B cell (primary cell): ENCODE data around the gene PSG11. TPM values are rescaled to one million over a fixed set of nuclear protein-coding genes. Genes with fewer than 3 reads are reported as not detected.
"Not testable (repeated sequence)": the region's sequence is repeated elsewhere in the genome, so short reads cannot be mapped to it uniquely, and the experiment has no call there.

Experiments used
- ATAC-seq: fragments of 200-7000 bp; cut with Tn5 transposase; one replicate; pipeline ENCODE4 v1.10.0; 2021; ENCODE audit warnings: low read depth, mild to moderate bottlenecking, moderate number of reproducible peaks, moderate library complexity
- CTCF ChIA-PET: fragments of 350-600 bp; sonication (Branson Sonifier 250); formaldehyde crosslinking; loops from one replicate; lab custom pipeline; 2021; ENCODE audit warnings: antibody characterized with exemption, inconsistent platforms; lab: Charles Lee
- POLR2A ChIA-PET: fragments of 350-600 bp; sonication (Branson Sonifier 250); formaldehyde crosslinking; loops from one replicate; lab custom pipeline; 2021; ENCODE audit warnings: antibody characterized with exemption; lab: Charles Lee
- DNase-seq: peaks from one replicate; pipeline ENCODE4 v3.0.0; 2013
- H2AFZ ChIP-seq: 2 replicates; pipeline ENCODE4 v1.6.1; 2012; ENCODE audit warnings: mild to moderate bottlenecking, low read depth, low read length; ENCODE audit not compliant: insufficient read depth, poor library complexity, severe bottlenecking
- H3K27ac ChIP-seq, 2 donors: 1 replicate in 1 of 2; 2 replicates in 1 of 2; pipeline ENCODE4 v1.5.1; 2012 to 2013; ENCODE audit warnings: low read length in 2 of 2, mild to moderate bottlenecking in 2 of 2, moderate library complexity in 1 of 2
- H3K27me3 ChIP-seq, 4 experiments: fragments of 200-600 bp in 1 of 4; sonication (generic) in 1 of 4; replicated peaks in 1 of 4; 1 replicate in 2 of 4; 2 replicates in 2 of 4; pipeline versions ENCODE4 v1.6.1 to v1.7.0; 2013 to 2016; ENCODE audit warnings: low read length in 3 of 4, mild to moderate bottlenecking in 2 of 4, mixed read lengths in 1 of 4, moderate library complexity in 1 of 4; ENCODE audit not compliant: insufficient read depth in 4 of 4, control insufficient read depth in 3 of 4; ENCODE audit errors: control extremely low read depth in 1 of 4
- H3K36me3 ChIP-seq, 2 experiments: replicated peaks in 1 of 2; 1 replicate in 1 of 2; 2 replicates in 1 of 2; pipeline versions ENCODE4 v1.6.1 to v1.7.1; 2013; ENCODE audit warnings: low read length in 1 of 2; ENCODE audit not compliant: insufficient read depth in 2 of 2, control insufficient read depth in 1 of 2; ENCODE audit errors: control extremely low read depth in 1 of 2, extremely low read depth in 1 of 2
- H3K4me1 ChIP-seq, 2 donors: fragments of 200-600 bp in 1 of 2; sonication (generic) in 1 of 2; 1 replicate in 1 of 2; 2 replicates in 1 of 2; pipeline versions ENCODE4 v1.5.1 to v1.6.1; 2013 to 2017; ENCODE audit warnings: low read length in 2 of 2; ENCODE audit not compliant: control insufficient read depth in 2 of 2, insufficient read depth in 2 of 2
- H3K4me2 ChIP-seq: replicated peaks from 2 replicates; pipeline ENCODE3; 2012; ENCODE audit warnings: mild to moderate bottlenecking, low read depth, low read length; ENCODE audit not compliant: poor library complexity, severe bottlenecking
- H3K4me3 ChIP-seq, 5 experiments: fragments of 200-600 bp in 1 of 5; sonication (generic) in 1 of 5; 1 replicate in 3 of 5; 2 replicates in 2 of 5; pipeline versions ENCODE4 v1.5.1 to v1.7.0; 2011 to 2016; ENCODE audit warnings: low read length in 4 of 5, mild to moderate bottlenecking in 4 of 5, low read depth in 2 of 5, control low read depth in 1 of 5, moderate library complexity in 1 of 5; ENCODE audit not compliant: insufficient read depth in 1 of 5; ENCODE audit errors: control extremely low read depth in 1 of 5, extremely low read depth in 1 of 5
- H3K79me2 ChIP-seq: fragments of 200-600 bp; sonication (generic); one replicate; pipeline ENCODE4 v1.6.0; 2016; ENCODE audit warnings: low read length; ENCODE audit not compliant: control insufficient read depth, insufficient read depth
- H3K9ac ChIP-seq: fragments of 200-600 bp; sonication (generic); 2 replicates; pipeline ENCODE4 v1.6.1; 2017; ENCODE audit warnings: mild to moderate bottlenecking, low read length, moderate library complexity
- H3K9me3 ChIP-seq, 3 donors: one replicate each; pipeline versions ENCODE4 v1.6.1 to v1.7.1; 2013; ENCODE audit warnings: low read length in 2 of 3; ENCODE audit not compliant: control insufficient read depth in 2 of 3, insufficient read depth in 1 of 3; ENCODE audit errors: control extremely low read depth in 1 of 3
- H4K20me1 ChIP-seq: 2 replicates; pipeline ENCODE4 v1.6.0; 2012; ENCODE audit warnings: mild to moderate bottlenecking, low read length; ENCODE audit not compliant: insufficient read depth, control insufficient read depth, poor library complexity, severe bottlenecking
- H3K27ac Mint-ChIP-seq: one replicate; pipeline ENCODE4 v1.8.0; 2021; ENCODE audit warnings: mixed read lengths
- H3K27me3 Mint-ChIP-seq: one replicate; pipeline ENCODE4 v1.8.0; 2021; ENCODE audit warnings: mixed read lengths
- H3K4me1 Mint-ChIP-seq: one replicate; pipeline ENCODE4 v1.8.0; 2021; ENCODE audit warnings: mixed read lengths
- H3K4me3 Mint-ChIP-seq: one replicate; pipeline ENCODE4 v1.8.0; 2021; ENCODE audit warnings: mixed read lengths
- H3K9me3 Mint-ChIP-seq: one replicate; pipeline ENCODE4 v1.8.0; 2022; ENCODE audit warnings: mixed read lengths; ENCODE audit not compliant: insufficient read depth
- EZH2 ChIP-seq: IDR thresholded peaks from 2 replicates; pipeline ENCODE4 v1.6.1; 2012; ENCODE audit warnings: borderline replicate concordance, low read depth, mild to moderate bottlenecking, moderate library complexity, low read length; ENCODE audit not compliant: insufficient read depth, poor library complexity, severe bottlenecking
- WGBS: methylation state at CpG from one replicate; pipeline ENCODE4 v1.1.5; 2013; ENCODE audit warnings: missing lambda C conversion rate; ENCODE audit not compliant: insufficient coverage; 5-methylcytosine and 5-hydroxymethylcytosine counted together
- intact Hi-C: fragments of 100-400 bp; cut with micrococcal nuclease; formaldehyde crosslinking; loops from one replicate; pipeline ENCODE4 v1.10.0; 2022
- polyA plus RNA-seq: library from polyadenylated mRNA; depleted of rRNA; stranded (reverse); fragments of >200 nt; gene quantifications from 2 replicates; pipeline ENCODE4 v1.2.3, GENCODE V29; 2012
- total RNA-seq, 2 donors: library from RNA; stranded (reverse); fragments of 120-200 nt in 1 of 2; gene quantifications; 1 replicate in 1 of 2; 2 replicates in 1 of 2; pipeline versions ENCODE4 v1.2.3 to v1.2.4, GENCODE V29; 2013 to 2022
- TF ChIP-seq, protein P1 (sequence below): fragments of 200-600 bp; IDR thresholded peaks from one replicate; pipeline ENCODE4 v1.8.0; 2022; ENCODE audit warnings: antibody characterized with exemption, mild to moderate bottlenecking

Gene PSG11
- total and polyA plus RNA-seq, 2 donors (not counting 1 experiment from before 2014, with no cell fraction given), result not detected

DNA sequence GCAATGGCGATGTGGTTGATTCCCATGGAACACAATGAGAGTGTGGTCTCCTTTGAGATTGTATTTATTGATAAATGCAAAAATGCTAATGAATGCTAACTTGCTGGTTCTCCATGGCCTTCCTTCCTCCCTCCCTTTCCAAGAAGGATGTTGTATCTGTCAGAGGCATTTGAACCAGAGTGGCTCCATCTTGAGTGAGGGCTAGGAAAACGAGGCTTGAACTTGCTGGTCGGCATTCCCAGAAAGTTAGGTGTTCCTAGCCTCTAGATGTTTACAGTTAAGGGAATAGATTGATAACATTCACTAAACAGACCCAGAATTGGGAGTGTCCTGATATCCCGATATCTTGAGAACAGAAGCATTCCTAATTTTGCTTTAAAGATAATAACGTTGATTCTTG lies 54.8 kb downstream of the PSG11 start:
- H3K4me1 Mint-ChIP-seq, H3K27ac ChIP-seq, H3K4me2 ChIP-seq, ATAC-seq, CTCF ChIA-PET, H3K9me3 ChIP-seq, H3K27ac Mint-ChIP-seq, H3K27me3 ChIP-seq, H3K79me2 ChIP-seq, intact Hi-C loops, POLR2A ChIA-PET, H3K4me3 ChIP-seq, H3K4me1 ChIP-seq, H2AFZ ChIP-seq, H3K9me3 Mint-ChIP-seq, H4K20me1 ChIP-seq, H3K4me3 Mint-ChIP-seq, H3K27me3 Mint-ChIP-seq, DNase-seq, H3K36me3 ChIP-seq, H3K9ac ChIP-seq: not testable (repeated sequence)
- WGBS, result no CpG with 5 or more reads among the region's 5 CpGs

- no peaks in the 10 kb centered on the region for H3K4me1 Mint-ChIP-seq
- Histone ChIP-seq H3K9ac (no peak overlapping the region), H3K9me3 (no peaks in the 10 kb centered on the region), H4K20me1 (no peaks in the 10 kb centered on the region), H2AFZ (no peak overlapping the region), H3K27ac (no peak overlapping the region), H3K79me2 (no peaks in the 10 kb centered on the region), H3K4me1 (no peaks in the 10 kb centered on the region), H3K27me3 (no peaks in the 10 kb centered on the region), H3K36me3 (no peaks in the 10 kb centered on the region), H3K4me2 (no peak overlapping the region), H3K4me3 (no peak overlapping the region)
- ChIA-PET CTCF (no interaction called here), POLR2A (no interaction called here)
- TF ChIP-seq, protein P1, sequence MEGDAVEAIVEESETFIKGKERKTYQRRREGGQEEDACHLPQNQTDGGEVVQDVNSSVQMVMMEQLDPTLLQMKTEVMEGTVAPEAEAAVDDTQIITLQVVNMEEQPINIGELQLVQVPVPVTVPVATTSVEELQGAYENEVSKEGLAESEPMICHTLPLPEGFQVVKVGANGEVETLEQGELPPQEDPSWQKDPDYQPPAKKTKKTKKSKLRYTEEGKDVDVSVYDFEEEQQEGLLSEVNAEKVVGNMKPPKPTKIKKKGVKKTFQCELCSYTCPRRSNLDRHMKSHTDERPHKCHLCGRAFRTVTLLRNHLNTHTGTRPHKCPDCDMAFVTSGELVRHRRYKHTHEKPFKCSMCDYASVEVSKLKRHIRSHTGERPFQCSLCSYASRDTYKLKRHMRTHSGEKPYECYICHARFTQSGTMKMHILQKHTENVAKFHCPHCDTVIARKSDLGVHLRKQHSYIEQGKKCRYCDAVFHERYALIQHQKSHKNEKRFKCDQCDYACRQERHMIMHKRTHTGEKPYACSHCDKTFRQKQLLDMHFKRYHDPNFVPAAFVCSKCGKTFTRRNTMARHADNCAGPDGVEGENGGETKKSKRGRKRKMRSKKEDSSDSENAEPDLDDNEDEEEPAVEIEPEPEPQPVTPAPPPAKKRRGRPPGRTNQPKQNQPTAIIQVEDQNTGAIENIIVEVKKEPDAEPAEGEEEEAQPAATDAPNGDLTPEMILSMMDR, result no peak
- no peak for TF ChIP-seq EZH2
- H3K27me3 Mint-ChIP-seq, result no peaks in the 10 kb centered on the region
- H3K4me3 Mint-ChIP-seq, result no peak overlapping the region
- intact Hi-C loops, result no loop called here
- no peak overlapping the region for H3K27ac Mint-ChIP-seq
- 93% methylated on average over 2 of the region's 2 CpGs for WGBS
- no peak for DNase-seq
- no peak for ATAC-seq
- peaks cover 2% of the 10 kb centered on the region for H3K9me3 Mint-ChIP-seq
Measured at GRCh38 chr19:42965176-42965575, 61.1 kb downstream of the PSG11 start.
